GM18498 (cell line): ENCODE measurements around the gene ACE.

Experiments
- ATAC-seq: cut with Tn5 transposase; IDR thresholded peaks from one replicate; pipeline ENCODE4 v1.9.1; 2021; ENCODE audit warnings: mild to moderate bottlenecking, moderate library complexity; ENCODE audit not compliant: unreplicated experiment

Gene ACE

GRCh38 chr17:63490329-63490728 lies 13.5 kb downstream of the ACE start:
- ATAC-seq, result no peak

- ATAC-seq, result no peak
These were observed 14.1 kb downstream of the ACE start for GRCh38 chr17:63490858-63491400.

GRCh38 chr17:63491413-63491812 lies 14.6 kb downstream of the ACE start:
- no peak for ATAC-seq

- no peak for ATAC-seq
These were observed 15.2 kb downstream of the ACE start for GRCh38 chr17:63491977-63492618.

- ATAC-seq, result no peak
These were observed 16.1 kb downstream of the ACE start for GRCh38 chr17:63492940-63493339.

- no peak for ATAC-seq
These were observed 16.6 kb downstream of the ACE start for GRCh38 chr17:63493411-63493810.

GRCh38 chr17:63494300-63494928 lies 17.6 kb downstream of the ACE start:
- ATAC-seq, result no peak

GRCh38 chr17:63495491-63495890 lies 18.6 kb downstream of the ACE start:
- ATAC-seq, result no peak

- ATAC-seq, result no peak
These were observed 19.3 kb downstream of the ACE start for GRCh38 chr17:63496177-63496576.

GRCh38 chr17:63496663-63497400 lies 20.0 kb downstream of the ACE start:
- no peak for ATAC-seq

- no peak for ATAC-seq
These were observed 21.0 kb downstream of the ACE start for GRCh38 chr17:63497708-63498483.

GRCh38 chr17:63498626-63499195 lies 21.9 kb downstream of the ACE start:
- ATAC-seq, result no peak

GRCh38 chr17:63500543-63501390 lies 23.9 kb downstream of the ACE start:
- ATAC-seq, result no peak

- ATAC-seq, result no peak
These were observed 26.5 kb downstream of the ACE start for GRCh38 chr17:63503341-63503705.

GRCh38 chr17:63504261-63504660 lies 27.4 kb downstream of the ACE start:
- no peak for ATAC-seq

- ATAC-seq, result no peak
These were observed 28.5 kb downstream of the ACE start for GRCh38 chr17:63505341-63505740.

- no peak for ATAC-seq
These were observed 29.8 kb downstream of the ACE start for GRCh38 chr17:63506627-63507026.

- no peak for ATAC-seq
These were observed 34.5 kb downstream of the ACE start for GRCh38 chr17:63511331-63511730.

- no peak for ATAC-seq
These were observed 35.5 kb downstream of the ACE start for GRCh38 chr17:63512388-63512787.
